SH-SY5Y (cell line): Measurements from ENCODE around the gene IL23R.

Experiments
- GATA2 ChIP-seq: IDR thresholded peaks from 2 replicates; pipeline ENCODE4 v1.6.1; 2011; ENCODE audit warnings: mild to moderate bottlenecking, low read depth, low read length
- GATA3 ChIP-seq: IDR thresholded peaks from 2 replicates; pipeline ENCODE4 v1.6.1; 2011; ENCODE audit warnings: low read depth, mild to moderate bottlenecking, low read length, moderate library complexity

DNA sequence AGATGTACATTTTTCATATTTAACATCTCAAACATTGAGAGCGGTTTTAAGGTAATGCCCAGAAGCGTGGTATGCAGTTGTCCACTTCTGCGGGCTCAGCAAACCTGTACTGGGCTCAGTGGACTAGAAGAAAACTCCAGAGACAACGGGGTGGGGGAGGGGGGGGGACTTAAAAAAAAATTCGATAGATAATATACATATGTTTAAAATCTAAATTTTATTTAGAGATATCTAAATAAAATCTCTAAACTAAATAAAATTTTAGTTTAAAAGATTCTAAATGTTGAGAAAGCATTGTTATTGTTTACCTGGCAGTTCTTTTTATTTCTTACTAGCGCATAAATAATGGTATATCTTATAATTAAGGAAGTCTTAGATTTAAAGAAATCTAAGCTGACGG is 140.3 kb downstream of the IL23R start:
- TF ChIP-seq GATA2 (no peak), GATA3 (no peak)
